ENCODE results near the gene BANF1.

The BANF1 gene, protein sequence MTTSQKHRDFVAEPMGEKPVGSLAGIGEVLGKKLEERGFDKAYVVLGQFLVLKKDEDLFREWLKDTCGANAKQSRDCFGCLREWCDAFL

DNA sequence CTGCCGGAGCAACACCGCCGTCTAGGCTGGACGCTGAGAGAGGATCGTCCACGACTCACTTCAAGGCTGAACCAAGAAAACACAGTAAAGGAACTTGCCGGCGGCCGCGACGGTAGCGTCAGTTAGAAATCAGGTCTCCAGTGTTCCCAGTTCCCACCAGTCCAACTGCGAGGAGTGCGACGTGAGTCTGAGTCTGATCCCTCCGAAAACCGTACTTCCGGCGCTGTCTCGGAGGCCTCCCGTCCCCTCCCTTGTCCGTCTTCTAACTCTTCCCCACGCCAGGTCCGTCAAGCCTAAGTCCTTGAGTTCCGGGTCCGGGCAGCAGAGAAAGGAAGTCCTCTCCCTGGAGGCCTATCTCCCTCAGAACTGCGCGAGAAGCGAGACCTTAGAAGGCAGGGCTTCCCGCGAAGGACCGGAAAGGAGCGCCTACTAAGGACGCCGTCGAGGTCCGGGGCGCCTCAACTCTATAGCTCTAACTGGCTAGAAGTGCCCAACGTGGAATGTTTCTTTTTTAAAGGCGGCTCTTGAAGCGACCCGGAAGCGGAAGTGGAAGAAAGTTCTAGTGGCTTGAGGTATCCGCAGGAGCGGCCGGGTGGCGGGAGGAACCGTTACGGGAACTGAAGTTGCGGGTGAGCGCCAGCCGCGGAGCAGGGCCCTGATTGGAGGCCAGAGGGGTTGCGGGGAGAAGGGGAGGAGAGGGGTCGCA is at the start of gene BANF1, which contains the start of gene EIF1AD:
Gene BANF1 (plus strand): TSS at position 562 of the 706 bp plus-strand sequence. CDS start 748 bp downstream, outside the sequence.
Gene EIF1AD (minus strand): TSS at position 216 of the 706 bp plus-strand sequence. CDS start 1,768 bp downstream, outside the sequence.
- DNase-seq (ENCODE audit: low spot score): peak; percentile 95

DNA sequence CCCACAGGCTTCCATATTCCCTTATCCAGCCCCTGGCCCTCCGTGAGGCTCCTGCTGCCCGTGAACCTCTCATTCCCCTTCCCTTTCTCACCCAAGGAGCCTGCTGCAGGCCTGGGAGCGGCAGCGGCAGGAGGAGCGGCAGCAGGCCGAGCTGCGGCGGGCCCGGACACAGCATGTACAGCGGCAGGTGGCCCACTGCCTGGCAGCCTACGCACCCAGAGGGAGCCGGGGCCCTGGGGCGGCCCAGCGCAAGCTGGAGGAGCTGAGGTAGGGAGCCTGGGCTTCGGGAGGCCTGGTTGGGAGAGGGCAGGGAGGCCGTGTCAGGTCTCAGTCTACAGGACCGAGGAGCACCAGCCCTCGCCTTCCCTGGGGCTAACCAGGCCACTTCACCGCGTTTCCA is 48.8 kb upstream of the BANF1 start:
- DNase-seq (ENCODE audit: low spot score): no peak

DNA sequence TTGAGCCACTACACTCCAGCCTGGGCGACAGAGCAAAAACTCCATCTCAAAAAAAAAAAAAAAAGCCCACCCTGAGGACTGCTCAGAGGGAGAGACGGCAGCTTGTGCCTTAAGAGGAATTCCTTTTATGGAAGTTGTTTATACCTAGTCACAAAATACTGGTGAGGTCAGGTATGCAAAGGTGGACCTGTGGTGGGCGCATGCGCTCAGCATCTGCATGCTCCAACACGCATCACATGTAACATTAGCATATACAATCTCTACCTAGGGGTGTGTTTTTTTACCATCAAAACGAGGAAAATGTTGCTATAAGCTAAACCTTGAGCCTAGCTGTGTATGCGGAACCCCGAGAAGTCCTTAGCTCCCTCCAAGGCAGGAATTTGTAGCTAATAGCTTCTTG is 47.5 kb upstream of the BANF1 start:
- no peak for DNase-seq (ENCODE audit: low spot score)

DNA sequence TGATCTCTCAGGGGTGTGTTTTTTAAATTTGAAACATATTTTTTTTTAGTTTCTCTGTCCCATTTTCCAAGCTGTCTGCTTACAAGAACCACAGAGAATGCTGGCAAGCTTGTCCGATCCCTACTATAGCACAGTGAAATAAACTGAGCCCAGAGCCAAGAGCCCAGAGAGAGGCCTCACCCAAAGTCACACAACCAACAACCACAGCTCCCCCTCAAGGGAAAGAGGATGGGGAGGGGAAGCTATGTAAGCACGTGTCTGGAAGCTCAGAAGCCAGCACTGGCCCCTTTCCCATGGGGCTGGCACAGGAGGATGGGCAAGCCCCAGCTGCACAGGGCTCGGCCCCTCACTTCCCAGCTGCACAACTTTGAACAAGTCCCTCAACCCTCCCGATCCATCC is 44.0 kb upstream of the BANF1 start:
- DNase-seq (ENCODE audit: low spot score): no peak

DNA sequence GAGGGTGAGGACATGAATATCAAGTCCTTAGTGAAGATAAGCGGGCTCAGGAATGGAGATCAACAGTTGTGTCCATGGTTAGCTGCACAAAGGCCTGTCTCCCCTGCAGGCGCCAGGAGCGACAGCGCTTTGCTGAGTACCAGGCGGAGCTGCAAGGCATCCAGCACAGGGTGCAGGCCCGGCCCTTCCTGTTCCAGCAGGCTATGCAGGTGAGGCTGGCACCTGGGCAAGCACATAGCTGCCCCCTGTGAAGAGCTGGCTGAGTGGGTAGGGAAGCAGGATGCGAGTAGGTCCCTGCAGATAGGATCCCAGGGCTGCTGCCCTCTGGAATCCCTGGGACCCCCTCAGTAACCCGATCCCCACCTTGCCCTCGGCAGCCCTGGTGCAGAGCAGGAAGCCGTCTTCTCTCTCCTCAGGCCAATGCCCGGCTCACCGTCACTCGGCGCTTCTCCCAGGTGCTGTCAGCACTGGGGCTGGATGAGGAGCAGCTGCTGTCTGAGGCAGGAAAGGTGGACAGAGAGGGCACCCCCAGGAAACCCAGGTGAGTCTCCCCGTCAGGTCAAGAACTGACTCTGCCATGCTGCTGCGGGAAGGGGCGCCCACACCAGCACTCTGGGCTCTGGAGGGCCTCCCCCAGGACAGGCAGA is 43.4 kb upstream of the BANF1 start:
- no peak for DNase-seq (ENCODE audit: low spot score)

DNA sequence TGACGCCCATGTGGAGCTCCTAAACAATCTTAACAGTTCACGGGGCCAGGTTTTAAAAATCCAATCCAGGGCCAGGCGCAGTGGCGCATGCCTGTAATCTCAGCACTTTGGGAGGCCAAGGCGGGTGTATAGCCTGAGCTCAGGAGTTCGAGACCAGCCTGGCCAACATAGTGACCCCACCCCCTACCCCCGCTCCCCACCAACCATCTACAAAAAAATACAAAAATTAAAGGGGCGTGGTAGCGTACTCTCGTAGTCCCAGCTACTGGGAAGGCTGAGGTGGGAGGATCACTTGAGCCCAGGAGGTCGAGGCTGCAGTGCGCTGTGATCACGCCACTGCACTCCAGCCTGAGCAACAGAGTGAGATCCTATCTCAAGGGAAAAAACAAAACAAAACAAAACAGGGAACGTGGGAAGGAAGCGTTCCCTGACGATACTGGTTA is 41.5 kb upstream of the BANF1 start:
- DNase-seq (ENCODE audit: low spot score): no peak

DNA sequence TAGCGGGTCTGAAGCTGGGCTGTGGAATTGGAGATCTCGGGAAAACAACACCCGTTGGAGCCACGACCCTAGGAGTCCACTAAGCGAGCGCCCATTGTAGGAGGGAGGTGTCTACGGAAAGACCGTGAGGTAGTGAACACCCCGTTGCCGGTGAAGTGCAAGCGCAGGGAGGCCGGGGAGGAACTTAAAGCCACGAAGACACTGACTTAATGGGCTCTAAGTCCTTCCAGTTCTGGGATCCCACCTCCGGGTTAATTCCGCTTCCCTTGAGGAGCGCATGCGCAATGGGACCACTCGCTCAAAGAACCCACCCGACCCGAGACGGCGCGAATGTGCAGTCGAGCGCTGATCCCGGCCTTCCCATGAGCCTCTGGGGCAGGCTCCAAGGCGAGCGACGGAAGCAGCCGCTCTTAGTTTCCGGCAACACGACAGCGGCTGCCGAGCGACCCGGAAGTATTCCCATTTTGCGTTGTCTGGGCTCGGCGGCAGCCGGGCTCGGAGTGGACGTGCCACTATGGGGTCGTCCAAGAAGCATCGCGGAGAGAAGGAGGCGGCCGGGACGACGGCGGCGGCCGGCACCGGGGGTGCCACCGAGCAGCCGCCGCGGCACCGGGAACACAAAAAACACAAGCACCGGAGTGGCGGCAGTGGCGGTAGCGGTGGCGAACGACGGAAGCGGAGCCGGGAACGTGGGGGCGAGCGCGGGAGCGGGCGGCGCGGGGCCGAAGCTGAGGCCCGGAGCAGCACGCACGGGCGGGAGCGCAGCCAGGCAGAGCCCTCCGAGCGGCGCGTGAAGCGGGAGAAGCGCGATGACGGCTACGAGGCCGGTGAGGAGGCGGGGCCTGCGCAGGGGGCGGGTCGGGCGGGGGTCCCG is 40.8 kb upstream of the BANF1 start, which contains the start of gene SART1:
Gene SART1 (plus strand): TSS at position 468 of the 874 bp plus-strand sequence. CDS start 47 bp downstream, at position 515.
- peak; percentile 100 for DNase-seq (ENCODE audit: low spot score)

DNA sequence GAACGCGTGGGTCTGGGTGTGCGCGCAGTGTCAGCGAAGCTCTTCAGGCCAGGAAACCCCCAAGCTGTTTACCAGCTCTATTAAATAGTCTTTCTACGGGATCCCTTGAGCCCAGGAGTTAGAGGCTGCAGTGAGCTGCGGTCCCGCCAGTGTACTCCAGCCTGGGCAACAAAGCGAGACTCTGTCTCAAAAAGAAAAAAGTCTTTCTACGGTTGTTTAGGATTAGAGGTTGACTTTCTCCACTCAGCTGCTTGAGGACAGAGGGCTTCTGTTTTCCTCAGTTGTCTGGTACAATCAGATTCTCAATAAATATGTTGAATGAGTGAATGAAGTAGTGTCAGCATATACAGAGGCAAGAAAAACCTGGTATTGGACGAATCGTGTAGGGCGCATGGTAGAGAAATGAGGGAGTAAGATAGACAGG is 40.1 kb upstream of the BANF1 start:
- DNase-seq (ENCODE audit: low spot score): no peak

DNA sequence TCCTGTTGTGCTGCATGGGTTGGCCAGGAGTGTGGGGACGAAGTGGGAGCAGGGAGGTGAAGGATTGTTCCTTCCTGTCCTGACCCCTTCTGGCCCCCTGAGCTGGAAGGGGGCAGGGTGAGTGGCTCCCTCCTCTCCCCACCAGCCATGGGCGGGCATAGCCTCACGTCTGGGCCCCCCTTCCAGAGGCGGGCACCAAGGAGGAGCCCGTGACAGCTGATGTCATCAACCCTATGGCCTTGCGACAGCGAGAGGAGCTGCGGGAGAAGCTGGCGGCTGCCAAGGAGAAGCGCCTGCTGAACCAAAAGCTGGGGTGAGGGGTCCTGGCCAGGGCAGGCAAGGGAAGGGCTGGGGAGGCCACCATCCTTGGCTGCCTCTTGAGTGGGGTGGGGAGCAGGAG is 37.4 kb upstream of the BANF1 start:
- DNase-seq (ENCODE audit: low spot score): no peak

DNA sequence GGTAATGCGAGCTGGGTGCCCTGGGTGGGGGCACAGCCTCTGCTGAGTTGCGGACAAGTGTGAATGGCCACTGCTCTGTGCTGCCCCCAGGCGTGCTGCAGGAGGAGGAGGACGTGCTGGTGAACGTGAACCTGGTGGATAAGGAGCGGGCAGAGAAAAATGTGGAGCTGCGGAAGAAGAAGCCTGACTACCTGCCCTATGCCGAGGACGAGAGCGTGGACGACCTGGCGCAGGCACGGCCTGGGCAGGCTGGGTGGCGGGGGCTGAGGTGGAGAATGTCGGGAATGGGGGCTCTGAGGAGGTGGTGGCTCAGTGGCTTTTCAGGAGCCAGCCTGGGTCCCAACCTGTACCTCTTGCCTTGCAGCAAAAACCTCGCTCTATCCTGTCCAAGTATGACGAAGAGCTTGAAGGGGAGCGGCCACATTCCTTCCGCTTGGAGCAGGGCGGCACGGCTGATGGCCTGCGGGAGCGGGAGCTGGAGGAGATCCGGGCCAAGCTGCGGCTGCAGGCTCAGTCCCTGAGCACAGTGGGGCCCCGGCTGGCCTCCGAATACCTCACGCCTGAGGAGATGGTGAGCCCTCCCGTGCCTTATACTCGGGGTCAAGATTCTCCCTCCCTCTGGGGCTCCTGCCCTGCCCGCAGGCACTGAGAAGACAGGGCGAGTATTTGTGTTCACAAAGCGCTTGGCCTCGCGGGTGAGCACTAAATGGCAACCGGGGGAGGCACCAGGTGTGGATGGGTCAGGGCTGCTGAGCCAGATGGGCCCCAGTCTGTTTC is 36.1 kb upstream of the BANF1 start:
- no peak for DNase-seq (ENCODE audit: low spot score)

DNA sequence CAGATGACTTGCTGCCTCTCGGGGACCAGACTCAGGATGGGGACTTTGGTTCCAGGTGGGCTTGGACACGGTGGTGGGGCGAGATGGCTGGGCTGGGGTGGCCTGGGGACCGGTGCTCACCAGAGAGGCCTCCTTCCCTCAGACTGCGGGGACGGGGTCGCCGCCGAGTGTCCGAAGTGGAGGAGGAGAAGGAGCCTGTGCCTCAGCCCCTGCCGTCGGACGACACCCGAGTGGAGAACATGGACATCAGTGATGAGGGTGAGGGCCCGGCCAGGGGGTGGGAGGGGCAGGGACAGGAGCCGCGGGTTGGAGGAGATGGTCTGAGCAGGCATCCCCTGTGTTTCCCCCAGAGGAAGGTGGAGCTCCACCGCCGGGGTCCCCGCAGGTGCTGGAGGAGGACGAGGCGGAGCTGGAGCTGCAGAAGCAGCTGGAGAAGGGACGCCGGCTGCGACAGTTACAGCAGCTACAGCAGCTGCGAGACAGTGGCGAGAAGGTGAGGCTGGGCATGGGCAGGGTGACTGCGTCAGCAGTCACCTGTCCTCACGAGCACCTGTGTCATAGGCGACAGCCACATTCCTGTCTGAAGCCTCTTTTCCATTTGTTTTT is 34.9 kb upstream of the BANF1 start:
- DNase-seq (ENCODE audit: low spot score): no peak

DNA sequence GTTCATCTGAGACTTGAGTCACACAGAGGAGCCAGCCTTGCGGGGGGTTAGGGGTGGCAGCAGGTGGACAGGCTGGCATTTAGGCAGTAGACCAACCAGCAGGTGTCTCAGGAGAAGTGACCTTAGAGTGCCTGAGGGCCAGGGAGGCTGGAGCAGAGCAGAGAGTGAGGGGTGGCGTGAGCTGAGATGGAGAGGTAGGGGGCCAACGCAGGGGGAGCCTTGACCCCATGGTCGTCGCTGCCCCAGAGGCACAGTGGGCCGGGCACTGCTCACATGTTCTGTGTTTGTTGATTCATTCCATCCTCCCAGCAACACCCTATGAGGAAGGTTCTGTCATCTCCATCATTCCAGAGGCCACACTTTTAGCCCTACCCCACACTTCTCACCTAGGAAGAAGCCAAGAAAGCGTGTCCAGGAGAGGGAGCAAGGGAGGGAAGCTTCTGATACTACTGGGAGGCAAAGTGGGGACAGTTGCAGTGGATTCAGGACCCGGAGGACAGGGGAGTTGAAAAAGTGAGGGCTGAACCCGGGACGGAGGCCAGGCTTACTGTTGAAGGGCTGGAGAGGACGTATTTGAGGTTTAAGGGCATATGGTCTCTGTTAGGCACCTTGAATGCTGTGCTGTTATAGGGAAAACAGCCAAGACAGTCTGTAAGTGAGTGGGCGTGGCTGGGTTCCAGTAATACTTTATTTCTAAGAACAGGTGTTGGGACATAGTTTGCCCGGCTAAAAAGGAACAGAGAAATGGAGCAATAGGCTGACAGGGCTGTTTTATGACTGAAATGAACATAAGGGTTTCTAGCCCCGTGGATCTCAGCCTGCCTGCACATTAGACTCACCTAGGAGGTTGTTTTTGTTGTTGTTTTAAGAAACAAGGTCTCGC is 33.5 kb upstream of the BANF1 start:
- no peak for DNase-seq (ENCODE audit: low spot score)

DNA sequence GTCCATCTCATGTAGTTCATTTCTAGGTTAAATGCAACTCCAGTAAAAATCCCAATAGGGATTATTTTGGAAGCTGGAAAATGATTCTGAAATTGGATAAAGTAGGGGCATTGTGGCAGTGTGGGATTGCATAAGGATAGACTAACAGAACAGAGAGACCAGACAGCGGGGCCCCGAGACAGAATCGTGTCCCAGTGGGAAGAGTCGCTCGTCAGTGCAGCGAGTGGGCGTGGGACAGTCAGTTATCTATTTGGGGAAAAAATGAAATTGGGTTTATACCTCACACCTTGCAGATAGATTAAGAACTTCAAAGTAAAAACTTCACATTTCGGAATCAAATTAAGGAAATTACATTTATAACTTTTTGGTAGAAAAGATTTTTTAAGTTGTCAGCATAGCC is 30.2 kb upstream of the BANF1 start:
- no peak for DNase-seq (ENCODE audit: low spot score)

DNA sequence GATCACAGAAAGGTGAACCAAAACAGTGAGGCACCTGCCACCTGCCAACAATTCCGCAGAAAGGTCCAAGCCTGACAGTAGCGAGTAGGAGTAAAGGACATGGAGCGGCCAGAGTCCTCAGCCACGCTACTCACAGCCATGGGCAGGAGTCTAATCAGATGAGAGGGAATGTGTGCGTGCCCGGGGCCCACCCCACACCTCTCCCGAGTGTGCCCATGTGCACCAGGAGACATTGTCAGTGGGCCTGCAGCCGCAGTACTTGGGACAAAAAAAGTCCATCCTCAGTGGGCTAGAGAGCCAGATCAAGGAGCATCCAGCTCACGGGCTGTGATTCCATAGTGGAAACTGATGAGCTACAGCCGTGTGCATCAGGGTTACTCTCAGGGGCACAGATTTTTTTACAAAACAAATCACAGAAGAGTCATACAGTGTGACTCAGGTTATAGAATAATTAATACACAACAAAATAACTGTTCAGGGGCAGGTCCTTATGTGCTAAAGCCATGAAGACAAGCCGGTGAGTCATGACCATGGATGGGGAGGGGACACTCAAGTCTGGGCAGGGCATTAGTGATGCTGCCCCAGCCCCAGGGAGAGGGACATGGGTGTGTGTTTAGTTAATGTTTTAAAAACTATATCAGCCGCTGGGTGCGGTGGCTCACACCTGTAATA is 28.7 kb upstream of the BANF1 start:
- DNase-seq (ENCODE audit: low spot score): no peak

DNA sequence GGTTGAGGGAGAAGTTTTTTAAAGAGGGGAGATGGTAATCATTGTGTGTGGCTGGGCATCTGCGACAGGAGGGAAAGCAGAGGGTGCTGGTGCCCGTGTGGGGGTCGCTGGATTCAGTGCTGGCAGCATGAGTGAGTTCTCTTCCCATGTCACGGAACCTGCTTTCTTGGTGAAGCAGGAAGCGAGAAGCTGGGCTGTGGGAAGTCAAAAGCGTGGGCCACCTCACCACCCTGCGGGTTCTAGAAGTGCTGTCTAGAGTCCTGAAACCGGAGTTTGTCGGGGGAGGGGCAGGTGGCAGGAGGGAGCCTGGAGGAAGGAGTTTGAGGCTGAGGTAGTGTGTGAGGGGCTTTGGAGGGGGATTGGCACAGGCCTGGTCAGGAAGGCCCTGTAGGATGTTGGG is 26.5 kb upstream of the BANF1 start:
- no peak for DNase-seq (ENCODE audit: low spot score)

DNA sequence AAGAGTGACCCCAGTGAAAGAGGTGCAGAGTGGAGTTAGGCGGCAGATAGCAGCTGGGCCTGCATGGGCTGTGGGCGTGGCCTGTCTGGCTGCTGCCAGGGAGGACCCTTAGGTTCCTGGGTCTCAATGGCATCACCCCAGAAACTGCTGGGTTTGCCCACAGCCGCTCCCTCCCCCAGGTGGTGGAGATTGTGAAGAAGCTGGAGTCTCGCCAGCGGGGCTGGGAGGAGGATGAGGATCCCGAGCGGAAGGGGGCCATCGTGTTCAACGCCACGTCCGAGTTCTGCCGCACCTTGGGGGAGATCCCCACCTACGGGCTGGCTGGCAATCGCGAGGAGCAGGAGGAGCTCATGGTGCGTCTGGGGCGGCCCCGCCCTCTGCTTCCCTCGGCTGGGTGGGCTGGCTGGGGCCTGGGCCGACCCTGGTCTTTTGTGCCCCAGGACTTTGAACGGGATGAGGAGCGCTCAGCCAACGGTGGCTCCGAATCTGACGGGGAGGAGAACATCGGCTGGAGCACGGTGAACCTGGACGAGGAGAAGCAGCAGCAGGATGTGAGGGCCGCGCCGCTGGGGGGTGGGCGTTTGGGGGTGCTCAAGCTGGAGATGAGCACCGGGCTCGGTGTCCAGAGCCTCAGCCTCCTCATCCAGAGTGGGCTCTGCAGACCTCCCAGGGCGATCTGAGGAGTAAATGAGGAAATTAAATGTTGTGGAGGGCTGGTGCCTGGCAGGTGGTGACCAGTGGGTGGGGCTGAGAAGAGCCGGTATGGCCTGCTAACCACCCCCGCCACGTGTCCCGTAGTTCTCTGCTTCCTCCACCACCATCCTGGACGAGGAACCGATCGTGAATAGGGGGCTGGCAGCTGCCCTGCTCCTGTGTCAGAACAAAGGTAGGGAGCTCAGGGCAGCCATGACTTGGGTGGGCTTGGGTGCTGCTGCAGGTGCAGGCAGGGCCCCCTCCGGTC is 25.8 kb upstream of the BANF1 start:
- DNase-seq (ENCODE audit: low spot score): peak; percentile 5

DNA sequence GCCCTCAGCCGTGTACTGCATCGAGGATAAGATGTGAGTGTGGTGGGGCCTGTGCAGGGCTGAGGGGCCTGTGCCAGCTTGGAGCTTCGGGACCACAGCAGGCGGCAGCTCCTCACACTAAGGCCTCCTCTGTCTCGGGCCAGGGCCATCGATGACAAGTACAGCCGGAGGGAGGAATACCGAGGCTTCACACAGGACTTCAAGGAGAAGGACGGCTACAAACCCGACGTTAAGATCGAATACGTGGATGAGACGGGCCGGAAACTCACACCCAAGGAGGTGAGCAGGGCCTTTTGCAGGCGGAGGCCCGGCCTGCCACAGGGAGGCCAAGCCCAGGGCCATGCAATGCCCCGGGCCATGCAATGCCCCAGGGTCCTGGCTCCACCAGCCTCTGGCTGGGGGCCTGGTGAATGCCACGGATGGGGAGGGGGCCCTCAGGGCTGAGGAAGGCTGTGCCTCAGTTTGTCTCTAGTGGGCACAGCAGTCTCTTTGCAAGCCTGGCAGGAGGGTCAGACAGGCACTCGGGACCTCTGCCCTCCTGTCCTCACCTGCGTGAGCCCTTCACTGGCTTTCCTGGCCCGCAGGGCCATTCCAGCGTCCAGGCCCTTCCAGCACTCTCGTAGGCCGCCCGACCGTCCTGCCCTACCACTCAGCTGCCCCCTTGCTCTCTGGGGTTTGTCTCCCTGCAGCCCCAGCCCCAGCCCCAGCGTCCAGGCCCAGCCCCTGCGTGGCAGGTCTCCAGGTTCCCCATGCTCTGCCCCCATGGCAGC is 24.5 kb upstream of the BANF1 start:
- peak; percentile 3 for DNase-seq (ENCODE audit: low spot score)

Data from AG20443 (cell line).